Caco-2 (cell line): ENCODE data around the gene TRPM2. TPM values are rescaled to one million over a fixed set of nuclear protein-coding genes. Genes with fewer than 3 reads are reported as not detected.

Experiments
- BruUV-seq: library from RNA; stranded (reverse); fragments of 400-500 nt; replicated peaks from 2 replicates; lab custom pipeline; 2021; lab: Mats Ljungman, UMichigan
- CTCF ChIA-PET: fragments of 300-600 bp; sonication (Branson Sonifier 250); formaldehyde crosslinking; loops from one replicate; lab custom pipeline; 2022; ENCODE audit warnings: antibody characterized with exemption; lab: Charles Lee
- POLR2A ChIA-PET: fragments of 300-600 bp; sonication (Branson Sonifier 250); formaldehyde crosslinking; loops from one replicate; lab custom pipeline; 2022; ENCODE audit warnings: antibody characterized with exemption; lab: Charles Lee
- DNase-seq, 2 experiments: peaks; one replicate each; pipeline versions ENCODE4 v3.0.0 to v3.0.0-alpha.2; 2020 to 2022
- H3K27me3 ChIP-seq: replicated peaks from 2 replicates; pipeline ENCODE4 v1.6.0; 2011; ENCODE audit warnings: low read length; ENCODE audit not compliant: control insufficient read depth, insufficient read depth
- H3K36me3 ChIP-seq: 2 replicates; pipeline ENCODE4 v1.5.1; 2011; ENCODE audit warnings: low read length; ENCODE audit not compliant: control insufficient read depth, insufficient read depth
- H3K4me1 ChIP-seq: fragments of 250-450 bp; sonication (Bioruptor Pico); 2 replicates; pipeline ENCODE4 v1.5.1; 2020; ENCODE audit warnings: mild to moderate bottlenecking
- H3K4me3 ChIP-seq: 2 replicates; pipeline ENCODE4 v1.5.1; 2011; ENCODE audit warnings: low read depth, mild to moderate bottlenecking, control low read depth, low read length
- H3K9me3 ChIP-seq: fragments of 250-450 bp; sonication (Bioruptor Pico); 2 replicates; pipeline ENCODE4 v1.5.1; 2020; ENCODE audit warnings: mild to moderate bottlenecking, moderate library complexity
- H3K27ac Mint-ChIP-seq: one replicate; pipeline ENCODE4 v1.8.0; 2022; ENCODE audit warnings: mixed read lengths; ENCODE audit not compliant: unreplicated experiment
- H3K27me3 Mint-ChIP-seq: one replicate; pipeline ENCODE4 v1.8.0; 2022; ENCODE audit warnings: mixed read lengths; ENCODE audit not compliant: insufficient read depth, unreplicated experiment
- H3K36me3 Mint-ChIP-seq: one replicate; pipeline ENCODE4 v1.8.0; 2022; ENCODE audit warnings: mild to moderate bottlenecking, mixed read lengths; ENCODE audit not compliant: insufficient read depth, unreplicated experiment
- H3K4me1 Mint-ChIP-seq: one replicate; pipeline ENCODE4 v1.8.0; 2022; ENCODE audit warnings: low read depth, mixed read lengths; ENCODE audit not compliant: unreplicated experiment
- H3K4me3 Mint-ChIP-seq: one replicate; pipeline ENCODE4 v1.8.0; 2022; ENCODE audit warnings: mild to moderate bottlenecking, moderate library complexity, mixed read lengths; ENCODE audit not compliant: unreplicated experiment
- H3K9me3 Mint-ChIP-seq: one replicate; pipeline ENCODE4 v1.8.0; 2022; ENCODE audit warnings: mixed read lengths; ENCODE audit not compliant: unreplicated experiment
- CTCF ChIP-seq, 2 experiments: fragments of 200-600 bp in 1 of 2; IDR thresholded peaks; 1 replicate in 1 of 2; 2 replicates in 1 of 2; pipeline versions ENCODE4 v1.5.1 to v1.8.0; 2011 to 2022; ENCODE audit warnings: antibody characterized with exemption in 1 of 2, control low read depth in 1 of 2, inconsistent platforms in 1 of 2, low read depth in 1 of 2, low read length in 1 of 2, mild to moderate bottlenecking in 1 of 2, moderate library complexity in 1 of 2; ENCODE audit not compliant: insufficient read depth in 1 of 2, severe bottlenecking in 1 of 2, unreplicated experiment in 1 of 2
- intact Hi-C: fragments of 100-400 bp; cut with micrococcal nuclease; formaldehyde crosslinking; loops from one replicate; pipeline ENCODE4 v1.10.0; 2022; ENCODE audit not compliant: unreplicated experiment
- total RNA-seq: library from RNA; stranded (reverse); gene quantifications from 2 replicates; pipeline ENCODE4 v1.2.3, GENCODE V29; 2022

Gene TRPM2
- total RNA-seq, 1 experiment from 2014 or later = 0.20 TPM

GRCh38 chr21:44334329-44335030, 18.9 kb upstream of the TRPM2 start:
- CTCF ChIA-PET = no interaction called here

GRCh38 chr21:44335266-44336059, 18.0 kb upstream of the TRPM2 start:
- TF ChIP-seq CTCF (IDR thresholded peaks at IDR 0.05; ENCODE audit: insufficient read depth in 1 of 2, low read depth in 1 of 2, low read length in 1 of 2, severe bottlenecking in 1 of 2, unreplicated experiment in 1 of 2) = no peak
- peaks cover 15% of the 10 kb centered on the region for H3K4me1 Mint-ChIP-seq
- H3K9me3 ChIP-seq = no peaks in the 10 kb centered on the region
- no peak overlapping the region for H3K27ac Mint-ChIP-seq
- H3K36me3 ChIP-seq = peaks cover 3% of the 10 kb centered on the region
- H3K9me3 Mint-ChIP-seq = no peaks in the 10 kb centered on the region
- intact Hi-C loops = loop anchor here (10.0 kb wide), 1 partner anchor 539 kb away; the partner anchor contains the start of gene PTTG1IP
- H3K4me3 Mint-ChIP-seq = no peak overlapping the region
- peaks cover 63% of the 10 kb centered on the region for H3K36me3 Mint-ChIP-seq
- H3K27me3 ChIP-seq = no peaks in the 10 kb centered on the region
- H3K4me3 ChIP-seq = no peak overlapping the region
- ChIA-PET POLR2A (no interaction called here), CTCF (no interaction called here)
- H3K27me3 Mint-ChIP-seq = no peaks in the 10 kb centered on the region
- BruUV-seq = no TSS peak
- DNase-seq = no peak
- peaks cover 7% of the 10 kb centered on the region for H3K4me1 ChIP-seq

More at GRCh38 chr21:44334329-44335030, 18.9 kb upstream of the TRPM2 start:
- POLR2A ChIA-PET = no interaction called here
- Mint-ChIP-seq H3K27ac (no peak overlapping the region), H3K4me1 (peaks cover 12% of the 10 kb centered on the region), H3K36me3 (peaks cover 68% of the 10 kb centered on the region), H3K27me3 (no peaks in the 10 kb centered on the region), H3K9me3 (no peaks in the 10 kb centered on the region), H3K4me3 (no peak overlapping the region)
- Histone ChIP-seq H3K4me1 (no peaks in the 10 kb centered on the region; the same call in 1 of the 2 replicates), H3K9me3 (no peaks in the 10 kb centered on the region), H3K4me3 (no peak overlapping the region), H3K36me3 (peaks cover 3% of the 10 kb centered on the region), H3K27me3 (no peaks in the 10 kb centered on the region)
- no peak for TF ChIP-seq CTCF (IDR thresholded peaks at IDR 0.05; ENCODE audit: insufficient read depth in 1 of 2, low read depth in 1 of 2, low read length in 1 of 2, severe bottlenecking in 1 of 2, unreplicated experiment in 1 of 2)
- no TSS peak for BruUV-seq
- intact Hi-C loops = loop anchor here (10.0 kb wide), 1 partner anchor 540 kb away; the partner anchor contains the start of gene PTTG1IP
- no peak for DNase-seq

DNA sequence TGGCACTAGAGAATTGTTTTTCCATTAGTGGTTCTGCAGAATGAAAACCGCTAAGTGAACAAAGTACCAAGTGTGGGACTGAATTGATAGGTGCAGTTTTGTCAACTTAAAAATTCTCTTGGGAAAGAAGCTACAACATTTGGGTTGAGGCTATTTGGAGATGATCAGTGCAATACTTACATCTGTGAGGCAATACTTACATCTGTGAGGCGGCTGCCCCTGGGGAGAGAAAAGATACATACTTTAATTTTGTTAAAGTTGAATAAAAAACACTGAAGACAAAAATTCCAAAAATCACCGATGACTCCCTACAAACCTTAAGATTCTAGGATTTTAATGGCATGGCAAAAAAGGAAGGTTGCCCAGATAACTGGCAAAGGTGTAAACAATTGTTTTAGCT, 16.0 kb upstream of the TRPM2 start:
- H3K27me3 Mint-ChIP-seq = no peaks in the 10 kb centered on the region
- TF ChIP-seq CTCF (IDR thresholded peaks at IDR 0.05; ENCODE audit: insufficient read depth in 1 of 2, low read depth in 1 of 2, low read length in 1 of 2, severe bottlenecking in 1 of 2, unreplicated experiment in 1 of 2) = no peak
- Histone ChIP-seq H3K9me3 (no peaks in the 10 kb centered on the region), H3K4me3 (no peak overlapping the region), H3K36me3 (peaks cover 3% of the 10 kb centered on the region), H3K27me3 (no peaks in the 10 kb centered on the region), H3K4me1 (peaks cover 23% of the 10 kb centered on the region)
- peaks cover 57% of the 10 kb centered on the region for H3K36me3 Mint-ChIP-seq
- no peak for DNase-seq
- no peaks in the 10 kb centered on the region for H3K9me3 Mint-ChIP-seq
- intact Hi-C loops = loop anchor here (10.0 kb wide), 1 partner anchor 537 kb away; the partner anchor contains the start of gene PTTG1IP
- POLR2A ChIA-PET = no interaction called here
- peak overlapping the region; percentile 63 for H3K27ac Mint-ChIP-seq
- CTCF ChIA-PET = no interaction called here
- no TSS peak for BruUV-seq
- H3K4me3 Mint-ChIP-seq = peak overlapping the region; percentile 66
- H3K4me1 Mint-ChIP-seq = peaks cover 35% of the 10 kb centered on the region
